OCI-LY7 (cell line): ENCODE results near the gene FAM177A1. TPM values are rescaled to one million over a fixed set of nuclear protein-coding genes. Genes with fewer than 3 reads are reported as not detected.

Source experiments
- BruUV-seq: library from RNA; stranded (reverse); fragments of 400-500 nt; replicated peaks from 2 replicates; lab custom pipeline; 2021; lab: Mats Ljungman, UMichigan
- CTCF ChIA-PET: fragments of 300-600 bp; sonication (Branson Sonifier 250); formaldehyde crosslinking; loops from one replicate; lab custom pipeline; 2022; ENCODE audit warnings: antibody characterized with exemption; ENCODE audit not compliant: unreplicated experiment; lab: Charles Lee
- POLR2A ChIA-PET: fragments of 300-600 bp; sonication (Branson Sonifier 250); formaldehyde crosslinking; loops from one replicate; lab custom pipeline; 2022; ENCODE audit warnings: antibody characterized with exemption; lab: Charles Lee
- DNase-seq: peaks from one replicate; pipeline ENCODE4 v3.0.0-alpha.2; 2015; ENCODE audit warnings: low spot score
- H2AFZ ChIP-seq: fragments of 200-600 bp; sonication (generic), shearing (Covaris generic); 2 replicates; pipeline ENCODE4 v1.6.1; 2014; ENCODE audit warnings: mild to moderate bottlenecking, antibody characterized with exemption, low read length, moderate library complexity
- H3K27ac ChIP-seq: fragments of 200-600 bp; sonication (generic); 2 replicates; pipeline ENCODE4 v1.5.1; 2014; ENCODE audit warnings: mixed run types, low read depth, mild to moderate bottlenecking, moderate library complexity, low read length, inconsistent platforms; ENCODE audit not compliant: poor library complexity, severe bottlenecking
- H3K36me3 ChIP-seq: fragments of 200-600 bp; sonication (generic); 2 replicates; pipeline ENCODE4 v1.6.1; 2014; ENCODE audit warnings: mild to moderate bottlenecking, antibody characterized with exemption, low read length, moderate library complexity, mixed read lengths; ENCODE audit not compliant: insufficient read depth
- H3K4me1 ChIP-seq: fragments of 200-600 bp; sonication (generic); 2 replicates; pipeline ENCODE4 v1.5.1; 2014; ENCODE audit warnings: mild to moderate bottlenecking, low read length; ENCODE audit not compliant: insufficient read depth, poor library complexity, severe bottlenecking
- H3K4me2 ChIP-seq: fragments of 200-600 bp; sonication (generic); 2 replicates; pipeline ENCODE4 v1.6.1; 2014; ENCODE audit warnings: mild to moderate bottlenecking, low read length
- H3K4me3 ChIP-seq: fragments of 200-600 bp; sonication (generic); 2 replicates; pipeline ENCODE4 v1.5.1; 2014; ENCODE audit warnings: mild to moderate bottlenecking, low read depth, low read length; ENCODE audit not compliant: poor library complexity, severe bottlenecking
- H3K79me2 ChIP-seq: fragments of 200-600 bp; sonication (generic); 2 replicates; pipeline ENCODE4 v1.6.1; 2016; ENCODE audit warnings: low read depth, mild to moderate bottlenecking, low read length, moderate library complexity, mixed read lengths; ENCODE audit not compliant: insufficient read depth
- H3K9me2 ChIP-seq: fragments of 200-600 bp; sonication (generic); 2 replicates; pipeline ENCODE4 v1.6.1; 2016; ENCODE audit warnings: mild to moderate bottlenecking, low read length, mixed read lengths; ENCODE audit not compliant: insufficient read depth
- H3K9me3 ChIP-seq: fragments of 200-600 bp; sonication (generic); 2 replicates; pipeline ENCODE4 v1.6.1; 2014; ENCODE audit warnings: mild to moderate bottlenecking, mixed run types, low read length, mixed read lengths
- H4K20me1 ChIP-seq: fragments of 200-600 bp; sonication (generic); 2 replicates; pipeline ENCODE4 v1.6.1; 2014; ENCODE audit warnings: mild to moderate bottlenecking, antibody characterized with exemption, low read length, moderate library complexity, mixed read lengths; ENCODE audit not compliant: insufficient read depth
- EZH2phosphoT487 ChIP-seq: fragments of 200-600 bp; sonication (generic); IDR thresholded peaks from 2 replicates; pipeline ENCODE4 v1.6.1; 2018; ENCODE audit warnings: low read depth, borderline replicate concordance, mild to moderate bottlenecking, mixed run types, antibody characterized with exemption, low read length, moderate library complexity, mixed read lengths
- intact Hi-C: fragments of 100-400 bp; cut with micrococcal nuclease; formaldehyde crosslinking; loops from one replicate; pipeline ENCODE4 v1.10.0; 2022; ENCODE audit not compliant: unreplicated experiment
- total RNA-seq, 2 experiments: library from RNA; depleted of rRNA in 1 of 2; stranded (reverse); fragments of >200 nt in 1 of 2; shearing (Covaris generic) in 1 of 2; gene quantifications; 2 replicates each; pipeline ENCODE4 v1.2.3, GENCODE V29; 2014 to 2022
- TF ChIP-seq, protein P1 (sequence below): fragments of 200-600 bp; sonication (generic); conservative IDR thresholded peaks from 2 replicates; pipeline ENCODE4 v1.5.1; 2014; ENCODE audit warnings: mild to moderate bottlenecking, antibody characterized with exemption, low read length, moderate library complexity, mixed read lengths

Gene FAM177A1
- total RNA-seq, 2 experiments from 2014 or later = 17.3 to 31.8 TPM

DNA sequence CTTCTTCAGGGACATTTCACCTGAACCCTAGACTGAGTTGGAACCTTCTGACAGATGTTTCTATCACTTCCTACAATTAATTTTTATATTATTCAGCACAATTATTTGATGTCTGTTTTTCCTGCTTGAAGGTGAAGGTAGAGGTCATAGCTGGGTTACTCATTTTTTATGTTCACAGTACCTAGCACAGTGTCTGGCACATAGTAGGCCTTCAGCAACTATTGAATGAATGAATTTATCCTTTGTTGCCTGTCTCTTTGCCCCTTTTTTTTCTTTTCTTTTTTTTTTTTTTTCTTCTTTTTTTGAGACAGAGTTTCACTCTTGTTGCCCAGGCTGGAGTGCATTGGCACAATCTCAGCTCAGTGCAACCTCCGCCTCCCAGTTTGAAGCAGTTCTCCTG, 29.5 kb upstream of the FAM177A1 start:
- Histone ChIP-seq H2AFZ (no peak overlapping the region), H3K4me2 (no peak overlapping the region), H4K20me1 (no peaks in the 10 kb centered on the region), H3K4me1 (no peaks in the 10 kb centered on the region), H3K9me2 (no peaks in the 10 kb centered on the region), H3K36me3 (peaks cover 79% of the 10 kb centered on the region), H3K4me3 (no peak overlapping the region), H3K27ac (no peak overlapping the region), H3K79me2 (no peaks in the 10 kb centered on the region), H3K9me3 (no peaks in the 10 kb centered on the region)
- no peak for DNase-seq
- CTCF ChIA-PET = no interaction called here
- BruUV-seq = no TSS peak
- TF ChIP-seq, protein P1, sequence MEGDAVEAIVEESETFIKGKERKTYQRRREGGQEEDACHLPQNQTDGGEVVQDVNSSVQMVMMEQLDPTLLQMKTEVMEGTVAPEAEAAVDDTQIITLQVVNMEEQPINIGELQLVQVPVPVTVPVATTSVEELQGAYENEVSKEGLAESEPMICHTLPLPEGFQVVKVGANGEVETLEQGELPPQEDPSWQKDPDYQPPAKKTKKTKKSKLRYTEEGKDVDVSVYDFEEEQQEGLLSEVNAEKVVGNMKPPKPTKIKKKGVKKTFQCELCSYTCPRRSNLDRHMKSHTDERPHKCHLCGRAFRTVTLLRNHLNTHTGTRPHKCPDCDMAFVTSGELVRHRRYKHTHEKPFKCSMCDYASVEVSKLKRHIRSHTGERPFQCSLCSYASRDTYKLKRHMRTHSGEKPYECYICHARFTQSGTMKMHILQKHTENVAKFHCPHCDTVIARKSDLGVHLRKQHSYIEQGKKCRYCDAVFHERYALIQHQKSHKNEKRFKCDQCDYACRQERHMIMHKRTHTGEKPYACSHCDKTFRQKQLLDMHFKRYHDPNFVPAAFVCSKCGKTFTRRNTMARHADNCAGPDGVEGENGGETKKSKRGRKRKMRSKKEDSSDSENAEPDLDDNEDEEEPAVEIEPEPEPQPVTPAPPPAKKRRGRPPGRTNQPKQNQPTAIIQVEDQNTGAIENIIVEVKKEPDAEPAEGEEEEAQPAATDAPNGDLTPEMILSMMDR = no peak
- TF ChIP-seq EZH2phosphoT487 = no peak
- POLR2A ChIA-PET = interaction anchor here (0.7 kb wide), 1 partner anchor 1260 kb away, joined by 3 read pairs; no protein-coding TSS in a partner anchor
- intact Hi-C loops = no loop called here

DNA sequence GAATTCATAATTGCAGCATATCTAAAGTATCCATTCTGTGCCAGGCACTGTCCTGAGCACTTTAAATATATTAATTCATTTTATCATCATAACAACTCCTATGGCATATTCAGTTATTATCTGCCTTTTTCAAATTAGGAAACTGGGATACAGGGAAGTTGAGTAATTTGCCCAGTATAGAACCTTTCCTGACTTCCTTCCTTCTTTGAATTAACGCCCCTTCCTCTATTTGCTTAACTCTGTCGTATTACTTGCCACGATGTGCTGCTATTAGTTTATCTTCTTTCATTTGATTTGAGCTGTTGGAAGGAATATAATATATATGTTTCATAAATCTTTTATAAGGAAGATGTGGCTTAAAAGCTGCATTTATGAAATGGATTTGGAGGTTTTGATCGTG, 25.4 kb upstream of the FAM177A1 start:
- BruUV-seq = no TSS peak
- no peaks in the 10 kb centered on the region for H3K9me3 ChIP-seq
- CTCF ChIA-PET = no interaction called here
- no peaks in the 10 kb centered on the region for H3K9me2 ChIP-seq
- no peaks in the 10 kb centered on the region for H4K20me1 ChIP-seq
- peaks cover 71% of the 10 kb centered on the region for H3K36me3 ChIP-seq
- H3K4me1 ChIP-seq = no peaks in the 10 kb centered on the region
- DNase-seq = no peak
- TF ChIP-seq, protein P1 = no peak
- no peak for TF ChIP-seq EZH2phosphoT487
- H3K4me3 ChIP-seq = no peak overlapping the region
- H3K4me2 ChIP-seq = no peak overlapping the region
- intact Hi-C loops = no loop called here
- H2AFZ ChIP-seq = no peak overlapping the region
- H3K27ac ChIP-seq = no peak overlapping the region
- no peaks in the 10 kb centered on the region for H3K79me2 ChIP-seq
- POLR2A ChIA-PET = interaction anchor here (0.7 to 1.3 kb wide), 2 partner anchors 11 to 57 kb away, joined by 3 to 4 read pairs; no protein-coding TSS in a partner anchor

DNA sequence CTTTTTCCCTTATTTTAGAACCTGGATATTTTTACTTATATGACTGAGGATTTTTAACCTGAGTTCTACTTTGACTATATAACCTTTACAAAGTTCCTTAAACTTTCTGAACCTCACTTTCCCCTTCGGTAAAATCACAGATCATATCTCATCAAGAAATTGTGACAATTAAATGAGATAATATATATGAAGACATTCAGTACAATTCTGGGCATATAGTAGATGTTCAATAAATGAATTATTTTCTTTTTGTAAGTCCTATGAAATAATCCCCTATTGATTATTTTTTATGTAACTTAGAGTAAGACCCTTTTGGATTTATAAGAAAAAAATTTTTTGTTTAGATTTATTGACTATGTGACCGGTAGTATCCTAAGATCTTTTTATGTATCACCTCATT, 17.6 kb upstream of the FAM177A1 start:
- POLR2A ChIA-PET = no interaction called here
- Histone ChIP-seq H3K4me3 (no peak overlapping the region), H4K20me1 (no peaks in the 10 kb centered on the region), H3K9me3 (peaks cover 5% of the 10 kb centered on the region; the same call in 1 of the 2 replicates), H3K4me2 (no peak overlapping the region), H3K4me1 (no peaks in the 10 kb centered on the region), H3K36me3 (peaks cover 86% of the 10 kb centered on the region), H3K9me2 (no peaks in the 10 kb centered on the region), H3K27ac (no peak overlapping the region), H2AFZ (no peak overlapping the region), H3K79me2 (no peaks in the 10 kb centered on the region)
- CTCF ChIA-PET = no interaction called here
- intact Hi-C loops = no loop called here
- no peak for TF ChIP-seq EZH2phosphoT487
- TF ChIP-seq, protein P1 = no peak
- DNase-seq = no peak
- no TSS peak for BruUV-seq
